HG02943 (cell line): Measurements from ENCODE around the gene CTNNBIP1.
A peak's percentile ranks its signal among the peaks of the same experiment; 100 is the strongest.
"Not testable (repeated sequence)": the region's sequence is repeated elsewhere in the genome, so short reads cannot be mapped to it uniquely, and the experiment has no call there.

Experiments used
- ATAC-seq: cut with Tn5 transposase; IDR thresholded peaks from one replicate; pipeline ENCODE4 v1.9.1; 2021; ENCODE audit warnings: mild to moderate bottlenecking, low read depth, moderate library complexity; ENCODE audit not compliant: unreplicated experiment

The CTNNBIP1 gene

GRCh38 chr1:9910076-9910422 lies at the start of gene CTNNBIP1:
Gene CTNNBIP1 (minus strand): TSS chr1:9910269. CDS start chr1:9872064, 38,205 bp downstream.
- peak; percentile 62 for ATAC-seq

- no peak for ATAC-seq
Observed at GRCh38 chr1:9957726-9958125, 47.7 kb upstream of the CTNNBIP1 start.

DNA sequence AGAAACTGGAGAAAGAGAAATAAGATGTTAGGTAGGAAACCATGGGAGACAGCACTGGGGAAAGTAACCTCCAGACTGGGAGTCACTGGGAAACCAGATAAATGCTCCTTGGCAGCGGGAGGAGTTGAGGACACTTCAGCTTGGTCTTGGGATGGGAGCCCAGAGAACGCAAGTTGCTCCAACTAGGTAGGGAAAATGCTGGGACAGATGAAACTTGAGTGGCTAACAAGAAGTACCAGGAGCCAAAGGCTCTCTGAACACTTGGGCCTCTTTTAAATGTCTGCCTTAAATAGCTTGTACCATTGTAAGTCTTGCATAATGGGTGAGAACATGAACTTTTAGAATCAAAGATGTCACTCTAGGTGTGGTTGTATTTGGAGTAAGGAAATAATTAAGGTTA lies 36.2 kb upstream of the CTNNBIP1 start:
- ATAC-seq: no peak

GRCh38 chr1:9942939-9943788 lies 33.1 kb upstream of the CTNNBIP1 start, which contains the start of the genes LZIC and NMNAT1:
Gene LZIC (minus strand): TSS chr1:9943391. CDS start chr1:9936619, 6,772 bp downstream.
Gene NMNAT1 (plus strand): TSS chr1:9943475. CDS start chr1:9972074, 28,599 bp downstream.
- peak; percentile 82 for ATAC-seq

- no peak for ATAC-seq
Observed at GRCh38 chr1:9942399-9942938, 32.4 kb upstream of the CTNNBIP1 start.

DNA sequence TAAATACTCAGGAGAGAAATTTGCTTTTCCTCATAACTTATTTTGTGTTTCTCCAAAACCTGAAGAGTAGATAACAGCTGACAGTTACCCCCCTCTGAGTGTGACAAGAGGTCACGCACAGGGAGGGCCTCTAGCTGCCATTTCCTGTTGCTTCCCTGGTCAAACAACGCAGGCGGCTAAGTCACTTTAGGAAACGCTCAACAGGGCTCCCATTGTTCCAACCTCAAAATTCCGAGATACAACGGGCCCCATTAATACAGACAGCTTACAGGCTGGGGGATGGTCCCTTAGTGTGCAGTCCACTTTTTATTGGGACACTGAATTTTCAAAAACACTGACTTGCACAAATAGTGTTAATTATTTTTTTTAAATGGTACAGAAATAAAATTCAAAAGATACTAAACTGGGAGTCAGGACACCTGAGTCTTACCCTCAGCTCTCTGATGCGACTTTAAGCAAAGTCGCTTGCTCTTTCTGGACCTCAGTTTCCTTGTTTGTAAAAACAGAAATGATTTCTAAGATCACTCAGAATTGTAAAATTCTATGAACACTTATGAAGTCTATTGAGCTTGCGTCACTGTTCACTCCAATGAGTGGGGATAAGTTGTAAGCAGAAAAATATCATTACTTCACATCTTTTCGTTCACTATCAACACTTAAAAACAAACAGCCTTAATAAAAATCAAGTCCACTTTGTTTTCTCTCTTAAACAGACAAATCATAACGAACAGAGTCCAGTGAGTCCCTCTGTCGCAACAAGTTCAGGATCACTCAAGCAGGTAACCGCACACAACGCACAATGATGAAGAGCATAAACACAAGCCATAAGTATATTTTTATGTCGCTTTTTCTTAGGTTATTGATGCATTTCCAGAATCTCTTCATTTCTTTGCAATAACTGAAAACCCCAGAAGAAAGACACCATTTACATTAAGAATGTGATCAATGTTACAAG lies 19.6 kb upstream of the CTNNBIP1 start:
- ATAC-seq: no peak

DNA sequence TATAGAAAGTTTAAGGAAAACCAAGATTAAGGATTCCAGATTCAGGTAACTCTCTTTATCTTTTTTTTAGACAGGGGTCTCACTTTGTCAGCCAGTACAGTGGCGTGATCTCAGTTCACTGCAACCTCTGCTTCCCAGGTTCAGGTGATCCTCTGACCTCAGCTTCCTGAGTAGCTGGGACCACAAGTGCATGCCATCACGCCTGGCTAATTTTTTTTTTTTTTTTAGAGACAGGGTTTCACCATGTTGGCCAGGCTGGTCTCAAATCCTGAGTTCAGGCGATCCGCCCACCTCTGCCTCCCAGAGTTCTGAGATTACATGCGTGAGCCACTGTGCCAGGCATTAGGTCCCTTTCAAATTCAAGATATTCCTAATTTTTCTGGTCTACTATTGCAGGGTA lies 17.2 kb upstream of the CTNNBIP1 start:
- no peak for ATAC-seq

DNA sequence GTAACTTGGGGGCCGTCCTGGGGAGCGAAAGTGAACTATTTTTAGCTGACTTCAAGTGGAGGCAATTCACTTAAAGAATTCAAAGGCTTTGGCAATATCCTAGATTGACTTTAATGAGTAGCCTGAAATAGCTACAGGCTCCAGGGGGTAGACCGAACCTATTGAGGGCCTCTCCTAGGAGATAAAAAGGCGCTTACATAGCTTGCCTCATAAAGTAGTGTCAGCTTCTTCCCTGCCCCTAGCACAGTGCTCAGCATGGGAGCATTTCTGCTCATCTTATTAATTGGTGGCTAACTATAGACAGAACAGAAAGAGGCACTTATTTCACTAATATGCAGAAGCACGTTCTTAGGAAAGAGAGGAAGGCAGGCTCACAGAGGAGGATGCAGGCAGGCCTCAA lies 12.3 kb upstream of the CTNNBIP1 start:
- no peak for ATAC-seq

DNA sequence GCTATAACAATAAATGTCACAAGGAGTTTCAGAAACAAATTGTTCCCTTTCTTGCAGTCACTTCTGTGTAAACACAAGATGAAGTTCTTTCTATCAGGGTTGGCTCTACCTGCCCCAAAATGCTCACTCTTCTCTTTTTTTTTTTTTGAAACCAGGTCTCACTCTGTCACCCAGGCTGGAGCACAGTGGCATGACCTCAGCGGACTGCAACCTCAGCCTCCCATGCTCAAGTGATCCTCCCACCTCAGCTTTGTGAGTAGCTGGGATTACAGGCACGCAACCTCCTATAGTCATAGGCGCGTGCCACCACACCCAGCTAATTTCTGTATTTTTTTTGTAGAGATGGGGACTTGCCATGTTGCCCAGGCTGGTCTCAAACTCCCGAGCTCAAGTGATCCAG lies 10.5 kb upstream of the CTNNBIP1 start:
- ATAC-seq: no peak

GRCh38 chr1:9917901-9918300 lies 7.8 kb upstream of the CTNNBIP1 start:
- no peak for ATAC-seq

GRCh38 chr1:9917495-9917894 lies 7.4 kb upstream of the CTNNBIP1 start:
- not testable (repeated sequence) for ATAC-seq

GRCh38 chr1:9916452-9916851 lies 6.4 kb upstream of the CTNNBIP1 start:
- ATAC-seq: no peak

DNA sequence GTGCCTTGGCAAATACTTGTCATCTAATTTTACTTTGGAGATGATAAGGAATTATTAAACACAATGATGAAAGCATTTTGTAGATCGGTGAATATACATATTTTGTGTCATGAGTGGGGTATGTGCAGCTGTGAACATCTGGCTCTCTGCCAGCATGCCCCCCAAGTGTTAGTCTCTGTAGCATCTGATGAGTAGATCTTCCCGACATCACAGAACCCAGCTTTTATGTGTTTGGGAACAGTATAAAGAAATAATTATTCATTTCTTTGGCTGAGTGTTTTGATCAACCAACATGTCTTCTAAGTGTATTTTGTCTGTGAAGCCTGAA lies 4.5 kb upstream of the CTNNBIP1 start:
- ATAC-seq: no peak

- no peak for ATAC-seq
Observed at GRCh38 chr1:9912264-9912936, 2.3 kb upstream of the CTNNBIP1 start.

GRCh38 chr1:9910423-9911178 lies 532 bp upstream of the CTNNBIP1 start:
- ATAC-seq: peak; percentile 95

- peak; percentile 3 for ATAC-seq
Observed at GRCh38 chr1:9909234-9910046, 629 bp downstream of the CTNNBIP1 start.

DNA sequence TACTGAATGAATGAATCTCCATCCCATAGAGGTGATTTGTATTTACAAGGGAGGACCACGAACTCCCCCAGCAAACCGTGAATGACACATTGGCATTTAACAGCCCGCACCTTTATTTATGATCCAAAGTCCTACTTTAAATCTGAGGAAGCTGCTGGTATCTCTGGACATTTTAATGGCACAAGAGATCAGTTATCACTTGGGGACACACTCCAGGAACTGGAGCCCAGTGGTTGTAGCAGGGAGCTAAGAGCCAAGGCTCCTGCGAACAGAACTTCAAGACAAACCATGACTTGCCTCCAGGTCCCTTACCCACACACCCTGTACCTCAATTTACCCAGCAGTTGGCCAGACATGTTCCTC lies 1.2 kb downstream of the CTNNBIP1 start:
- ATAC-seq: no peak

GRCh38 chr1:9907441-9907840 lies 2.6 kb downstream of the CTNNBIP1 start:
- ATAC-seq: no peak

- no peak for ATAC-seq
Observed at GRCh38 chr1:9906466-9906865, 3.6 kb downstream of the CTNNBIP1 start.
